Measurements from ENCODE around the gene TMEM87B. TPM values are rescaled to one million over a fixed set of nuclear protein-coding genes. Genes with fewer than 3 reads are reported as not detected.

TMEM87B gene
- total and polyA plus RNA-seq, 2 of the 8 experiments (the other 6 are each of a cell fraction or from before 2014, with no cell fraction given) = 7.2 to 9.0 TPM

- H3K9me3 ChIP-seq (ENCODE audit: insufficient read depth in 2 of 2, low read depth in 1 of 2, low read length in 1 of 2) = peaks cover 4 to 7% of the 10 kb centered on the region in 2 experiments; a peak in 3 of 4 replicates
- H2BK20ac ChIP-seq (ENCODE audit: low read length) = no peak overlapping the region
- H3K23ac ChIP-seq (ENCODE audit: insufficient read length) = no peak overlapping the region
- no peak overlapping the region for H4K8ac ChIP-seq (ENCODE audit: extremely low read depth, insufficient read depth, low read length)
- no peak overlapping the region for H3K9ac ChIP-seq (replicated peaks in 1 of 4; ENCODE audit: extremely low read depth in 1 of 4, low read depth in 3 of 4, low read length in 3 of 4)
- no peak overlapping the region for H3K4ac ChIP-seq (replicated peaks; ENCODE audit: insufficient read length, low read depth, low read length)
- no peak overlapping the region for H4K5ac ChIP-seq (ENCODE audit: insufficient read length, low read depth, low read length)
- no peak overlapping the region for H2BK120ac ChIP-seq (replicated peaks; ENCODE audit: low read depth, low read length)
- H3K23me2 ChIP-seq (ENCODE audit: low read depth, low read length) = no peaks in the 10 kb centered on the region
- CTCF ChIA-PET (ENCODE audit: partially characterized antibody) = interaction anchor here (1.3 to 5.1 kb wide), 5 partner anchors 17 to 157 kb away, joined by 3 to 54 read pairs (median 8); no protein-coding TSS in a partner anchor
- no peak overlapping the region for H2BK15ac ChIP-seq (ENCODE audit: low read length)
- no peak overlapping the region for H2AK5ac ChIP-seq (ENCODE audit: low read depth, low read length)
- H3K18ac ChIP-seq (ENCODE audit: extremely low read depth, low read length) = no peak overlapping the region
- no peak for FAIRE-seq
- no peak overlapping the region for H3K27ac ChIP-seq (ENCODE audit: low read depth, low read length)
- no peak overlapping the region for H3K4me2 ChIP-seq (ENCODE audit: insufficient read depth in 1 of 2, low read depth in 2 of 2, low read length in 2 of 2)
- H3K56ac ChIP-seq (replicated peaks; ENCODE audit: insufficient read length, low read depth, low read length) = no peak overlapping the region
- no peak overlapping the region for H4K91ac ChIP-seq (replicated peaks; ENCODE audit: insufficient read length, low read length)
- no peaks in the 10 kb centered on the region for H3K27me3 ChIP-seq (replicated peaks in 1 of 4; ENCODE audit: control insufficient read depth in 3 of 4, extremely low read depth in 1 of 4, insufficient read depth in 3 of 4, low read length in 3 of 4)
- no peak overlapping the region for H3K4me3 ChIP-seq (ENCODE audit: extremely low read depth in 1 of 4, insufficient read depth in 2 of 4, low read depth in 3 of 4, low read length in 4 of 4)
- DNase-seq (ENCODE audit: low read depth in 1 of 2, low spot score in 2 of 2) = no peak
- H2BK12ac ChIP-seq (ENCODE audit: low read depth, low read length) = no peak overlapping the region
- no peaks in the 10 kb centered on the region for H3K79me2 ChIP-seq (ENCODE audit: control insufficient read depth in 1 of 2, insufficient read depth in 2 of 2, low read length in 2 of 2)
- H3K79me1 ChIP-seq (ENCODE audit: low read depth, low read length) = no peaks in the 10 kb centered on the region
- POLR2A ChIA-PET (ENCODE audit: partially characterized antibody) = interaction anchor here (2.1 kb wide), 1 partner anchor 159 kb away, joined by 5 read pairs; no protein-coding TSS in a partner anchor
- H2BK5ac ChIP-seq (ENCODE audit: low read depth, low read length) = no peak overlapping the region
- H3K4me1 ChIP-seq (replicated peaks in 1 of 4; ENCODE audit: control insufficient read depth in 3 of 4, insufficient read depth in 4 of 4, low read length in 3 of 4) = peaks cover 0 to 9% (median 5%) of the 10 kb centered on the region in 4 experiments; a peak in 4 of 7 replicates
- no peak overlapping the region for H2AFZ ChIP-seq (ENCODE audit: low read length)
- H3K14ac ChIP-seq (ENCODE audit: insufficient read length) = no peak overlapping the region
- H4K20me1 ChIP-seq (replicated peaks in 1 of 2; ENCODE audit: control insufficient read depth in 1 of 2, insufficient read depth in 2 of 2, low read length in 2 of 2) = no peaks in the 10 kb centered on the region
- no peaks in the 10 kb centered on the region for H3K36me3 ChIP-seq (ENCODE audit: control insufficient read depth in 2 of 4, insufficient read depth in 4 of 4, low read length in 3 of 4)
- TF ChIP-seq CHD2 (IDR thresholded peaks at IDR 0.05; ENCODE audit: low read length) (no peak), CREB1 (IDR thresholded peaks at IDR 0.05) (no peak)
Observed at GRCh38 chr2:112046231-112046630, 8.8 kb upstream of the TMEM87B start.

All from H1 (cell line).